Measurements from ENCODE around the gene PIP5KL1.
"Not testable (repeated sequence)": the region's sequence is repeated elsewhere in the genome, so short reads cannot be mapped to it uniquely, and the experiment has no call there.

The PIP5KL1 gene

GRCh38 chr9:127885508-127886281 is 44.9 kb downstream of the PIP5KL1 start:
- no peak for DNase-seq
- Mint-ChIP-seq H3K27me3 (no peaks in the 10 kb centered on the region), H3K9me3 (no peaks in the 10 kb centered on the region), H3K27ac (no peak overlapping the region), H3K4me1 (peaks cover 56% of the 10 kb centered on the region), H3K4me3 (no peak overlapping the region)
- no peak for ATAC-seq

GRCh38 chr9:127884976-127885490 is 45.5 kb downstream of the PIP5KL1 start:
- DNase-seq (no peak), ATAC-seq (no peak)
- Mint-ChIP-seq H3K9me3 (no peaks in the 10 kb centered on the region), H3K4me3 (no peak overlapping the region), H3K27me3 (no peaks in the 10 kb centered on the region), H3K4me1 (peaks cover 49% of the 10 kb centered on the region), H3K27ac (peak overlapping the region in 1 of 2 donors; percentile 51)

- Mint-ChIP-seq H3K9me3 (no peaks in the 10 kb centered on the region), H3K27ac (peak overlapping the region; percentile 51 to 74), H3K27me3 (no peaks in the 10 kb centered on the region), H3K4me3 (no peak overlapping the region), H3K4me1 (peaks cover 48% of the 10 kb centered on the region)
- DNase-seq: no peak
- ATAC-seq: peak; percentile 39
Observed at GRCh38 chr9:127884427-127884911, 46.1 kb downstream of the PIP5KL1 start.

GRCh38 chr9:127883959-127884358 is 46.6 kb downstream of the PIP5KL1 start:
- no peaks in the 10 kb centered on the region for H3K9me3 Mint-ChIP-seq
- ATAC-seq: no peak
- DNase-seq: no peak
- H3K27me3 Mint-ChIP-seq: no peaks in the 10 kb centered on the region
- H3K27ac Mint-ChIP-seq: peak overlapping the region in 1 of 2 donors; percentile 34
- H3K4me3 Mint-ChIP-seq: no peak overlapping the region
- peaks cover 48% of the 10 kb centered on the region for H3K4me1 Mint-ChIP-seq

GRCh38 chr9:127881715-127882114 is 48.9 kb downstream of the PIP5KL1 start:
- peaks cover 18% of the 10 kb centered on the region for H3K27me3 Mint-ChIP-seq
- not testable (repeated sequence) for H3K9me3 Mint-ChIP-seq, ATAC-seq, H3K4me3 Mint-ChIP-seq, H3K27ac Mint-ChIP-seq, DNase-seq
- peaks cover 57% of the 10 kb centered on the region for H3K4me1 Mint-ChIP-seq

GRCh38 chr9:127880143-127880542 is 50.4 kb downstream of the PIP5KL1 start:
- DNase-seq: no peak
- ATAC-seq: no peak
- H3K27ac Mint-ChIP-seq: no peak overlapping the region
- peaks cover 19% of the 10 kb centered on the region for H3K27me3 Mint-ChIP-seq
- H3K4me1 Mint-ChIP-seq: peaks cover 43% of the 10 kb centered on the region
- no peaks in the 10 kb centered on the region for H3K9me3 Mint-ChIP-seq
- H3K4me3 Mint-ChIP-seq: no peak overlapping the region

GRCh38 chr9:127878652-127879390 is 51.8 kb downstream of the PIP5KL1 start:
- Mint-ChIP-seq H3K27ac (peak overlapping the region in 1 of 2 donors; percentile 28), H3K4me3 (no peak overlapping the region), H3K9me3 (no peaks in the 10 kb centered on the region), H3K27me3 (peaks cover 19% of the 10 kb centered on the region), H3K4me1 (peaks cover 30% of the 10 kb centered on the region)
- no peak for DNase-seq
- no peak for ATAC-seq

GRCh38 chr9:127878001-127878651 is 52.5 kb downstream of the PIP5KL1 start:
- H3K27me3 Mint-ChIP-seq: peaks cover 19% of the 10 kb centered on the region
- H3K9me3 Mint-ChIP-seq: no peaks in the 10 kb centered on the region
- peaks cover 29% of the 10 kb centered on the region for H3K4me1 Mint-ChIP-seq
- peak overlapping the region in 1 of 2 donors; percentile 29 for H3K27ac Mint-ChIP-seq
- DNase-seq: no peak
- ATAC-seq: no peak
- H3K4me3 Mint-ChIP-seq: peak overlapping the region; percentile 49 to 65

- Mint-ChIP-seq H3K27ac (peak within 1 kb of the TSS in 1 of 2 donors; percentile 42), H3K9me3 (no peaks in the 10 kb centered on the region), H3K27me3 (peaks cover 19% of the 10 kb centered on the region), H3K4me3 (peak within 1 kb of the TSS; percentile 49 to 65), H3K4me1 (peaks cover 24% of the 10 kb centered on the region)
- DNase-seq (no peak), ATAC-seq (peak; percentile 31)
Observed at GRCh38 chr9:127877566-127877998, 53.0 kb downstream of the PIP5KL1 start, which contains the start of gene AK1. Gene AK1 (minus strand): TSS chr9:127877675. CDS start chr9:127874617, 3,058 bp downstream.

GRCh38 chr9:127876764-127877562 is 53.6 kb downstream of the PIP5KL1 start:
- H3K4me1 Mint-ChIP-seq: peaks cover 18% of the 10 kb centered on the region
- DNase-seq: no peak
- H3K27ac Mint-ChIP-seq: peak overlapping the region in 1 of 2 donors; percentile 42
- H3K27me3 Mint-ChIP-seq: peaks cover 19% of the 10 kb centered on the region
- H3K4me3 Mint-ChIP-seq: peak overlapping the region; percentile 22 to 61
- no peak for ATAC-seq
- no peaks in the 10 kb centered on the region for H3K9me3 Mint-ChIP-seq

- H3K27ac Mint-ChIP-seq: no peak overlapping the region
Observed at GRCh38 chr9:127876026-127876763, 54.4 kb downstream of the PIP5KL1 start.

GRCh38 chr9:127875306-127875966 is 55.1 kb downstream of the PIP5KL1 start:
- no peaks in the 10 kb centered on the region for H3K9me3 Mint-ChIP-seq
- ATAC-seq: peak; percentile 17

More at GRCh38 chr9:127876026-127876763, 54.4 kb downstream of the PIP5KL1 start:
- Mint-ChIP-seq H3K27me3 (peaks cover 19% of the 10 kb centered on the region), H3K4me1 (peaks cover 18% of the 10 kb centered on the region), H3K9me3 (no peaks in the 10 kb centered on the region), H3K4me3 (no peak overlapping the region)
- ATAC-seq (peak; percentile 16), DNase-seq (no peak)

GRCh38 chr9:127874301-127875221 is 56.0 kb downstream of the PIP5KL1 start:
- peak overlapping the region in 1 of 2 donors; percentile 54 for H3K27ac Mint-ChIP-seq
- ATAC-seq: no peak
- peaks cover 19% of the 10 kb centered on the region for H3K27me3 Mint-ChIP-seq
- H3K9me3 Mint-ChIP-seq: no peaks in the 10 kb centered on the region
- DNase-seq: no peak
- peaks cover 18% of the 10 kb centered on the region for H3K4me1 Mint-ChIP-seq
- H3K4me3 Mint-ChIP-seq: no peak overlapping the region

More at GRCh38 chr9:127875306-127875966, 55.1 kb downstream of the PIP5KL1 start:
- peaks cover 18% of the 10 kb centered on the region for H3K4me1 Mint-ChIP-seq
- DNase-seq: no peak
- H3K27me3 Mint-ChIP-seq: peaks cover 19% of the 10 kb centered on the region
- H3K27ac Mint-ChIP-seq: no peak overlapping the region
- no peak overlapping the region for H3K4me3 Mint-ChIP-seq

All from stimulated activated naive CD8-positive, alpha-beta T cell treated with anti-CD3 and anti-CD28 coated beads, Interleukin-15, amount 100 ng/mL, for 72 hours (primary cell).